GM18520 (cell line): ENCODE measurements around the gene PDE5A.

Experiments
- ATAC-seq: cut with Tn5 transposase; IDR thresholded peaks from one replicate; pipeline ENCODE4 v1.9.1; 2021; ENCODE audit not compliant: unreplicated experiment

Gene PDE5A

DNA sequence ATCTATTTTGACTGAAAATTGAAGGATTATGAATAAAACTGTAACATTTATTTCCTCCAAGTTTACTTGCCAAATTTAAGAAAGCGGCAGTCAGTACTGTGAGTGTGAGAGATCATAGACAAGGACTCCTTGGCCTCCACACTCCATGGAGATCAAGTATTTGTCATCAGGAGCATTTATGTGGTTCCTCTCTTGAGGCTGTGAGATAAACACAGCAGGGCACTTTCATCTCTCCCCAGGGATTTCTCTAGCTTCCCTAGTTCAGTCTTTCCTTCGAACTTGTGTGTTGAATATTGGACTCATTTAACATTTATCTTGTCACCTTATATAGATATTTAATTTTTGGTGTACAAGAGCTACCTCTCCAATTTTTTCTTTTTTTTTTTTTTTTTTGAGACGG lies 40.8 kb downstream of the PDE5A start:
- no peak for ATAC-seq

DNA sequence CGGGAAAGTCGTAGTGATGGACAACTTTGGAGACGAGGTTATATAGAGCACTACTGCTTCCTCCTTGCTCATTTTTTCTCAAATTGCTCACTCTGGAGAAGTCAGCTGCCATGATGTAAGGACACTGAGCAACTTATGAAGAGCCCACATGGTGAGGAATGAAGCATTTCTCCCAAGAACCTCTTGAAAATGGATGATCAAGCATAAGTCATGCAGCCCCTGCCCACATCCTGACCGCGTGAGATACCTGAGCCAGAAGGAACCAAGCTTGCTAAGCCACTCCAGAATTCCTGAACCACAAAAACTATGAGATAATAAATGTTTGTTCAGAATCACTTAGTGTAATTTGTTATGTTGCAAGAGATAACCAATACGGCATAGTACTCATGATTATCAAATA lies 42.8 kb downstream of the PDE5A start:
- no peak for ATAC-seq

- ATAC-seq, result no peak
Measured at GRCh38 chr4:119581190-119581873, 47.3 kb downstream of the PDE5A start.

GRCh38 chr4:119580293-119580692 lies 48.3 kb downstream of the PDE5A start:
- no peak for ATAC-seq

DNA sequence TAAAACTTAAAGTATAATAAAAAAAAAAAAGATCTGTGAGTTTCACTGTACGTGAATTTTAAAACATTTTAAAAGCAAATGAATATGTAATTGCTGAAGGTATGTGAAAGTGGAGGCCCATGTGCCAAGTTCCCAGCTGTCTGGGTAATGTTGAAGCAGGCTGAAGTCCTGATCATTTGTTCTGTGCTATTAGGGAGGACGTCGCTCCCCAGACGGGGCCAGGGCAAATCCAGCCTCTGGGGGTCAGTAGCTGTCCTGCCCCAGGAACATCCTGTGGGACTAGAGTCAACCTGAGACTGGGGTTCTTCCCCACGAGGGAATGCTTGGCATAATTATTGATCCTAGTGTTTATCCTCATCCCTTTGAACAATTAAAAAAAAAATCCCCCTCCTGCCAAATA lies 48.8 kb downstream of the PDE5A start:
- no peak for ATAC-seq

GRCh38 chr4:119570401-119570800 lies 58.2 kb downstream of the PDE5A start:
- no peak for ATAC-seq

- ATAC-seq, result no peak
Measured at GRCh38 chr4:119564106-119564505, 64.5 kb downstream of the PDE5A start.

- ATAC-seq, result no peak
Measured at GRCh38 chr4:119559044-119559647, 69.5 kb downstream of the PDE5A start.

- no peak for ATAC-seq
Measured at GRCh38 chr4:119550857-119551532, 77.6 kb downstream of the PDE5A start.

DNA sequence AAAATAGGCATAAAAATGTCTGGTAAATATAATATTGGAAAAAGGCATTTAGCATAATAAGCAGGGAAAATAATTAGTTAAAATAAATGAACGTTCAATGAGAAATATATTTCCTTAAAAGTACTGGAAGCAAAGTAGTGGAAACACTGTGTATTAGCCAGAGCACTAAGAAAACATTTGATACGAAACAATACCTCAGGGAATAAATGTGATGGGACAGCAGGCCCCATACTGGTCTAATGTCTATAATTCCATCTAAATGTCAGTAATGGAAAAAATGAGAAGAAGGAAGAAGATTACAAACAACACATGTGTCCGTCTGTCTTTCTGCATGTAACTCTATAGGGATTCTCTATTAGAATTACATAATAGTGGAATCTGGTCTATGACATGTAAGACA lies 79.0 kb downstream of the PDE5A start:
- ATAC-seq, result no peak

DNA sequence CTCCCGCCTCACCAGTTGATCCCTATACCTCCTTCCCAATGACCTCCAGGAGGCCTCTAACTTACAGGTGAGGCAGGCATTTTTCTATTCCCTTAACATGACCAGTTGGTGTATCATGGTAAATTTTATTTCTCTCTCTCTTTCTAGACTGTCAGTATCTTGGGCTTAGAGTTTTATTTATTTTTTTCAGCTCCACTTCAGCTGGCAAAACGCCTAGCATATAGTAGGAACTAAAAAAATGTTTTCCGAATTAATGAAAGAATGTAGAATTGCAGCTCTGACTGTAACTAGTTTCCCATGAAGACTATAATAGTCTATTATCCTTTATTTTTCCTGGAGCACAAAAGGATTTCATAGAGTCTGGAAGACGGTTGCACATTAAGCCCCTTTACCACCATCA lies 84.8 kb downstream of the PDE5A start:
- no peak for ATAC-seq

GRCh38 chr4:119543187-119543586 lies 85.4 kb downstream of the PDE5A start:
- ATAC-seq, result no peak

DNA sequence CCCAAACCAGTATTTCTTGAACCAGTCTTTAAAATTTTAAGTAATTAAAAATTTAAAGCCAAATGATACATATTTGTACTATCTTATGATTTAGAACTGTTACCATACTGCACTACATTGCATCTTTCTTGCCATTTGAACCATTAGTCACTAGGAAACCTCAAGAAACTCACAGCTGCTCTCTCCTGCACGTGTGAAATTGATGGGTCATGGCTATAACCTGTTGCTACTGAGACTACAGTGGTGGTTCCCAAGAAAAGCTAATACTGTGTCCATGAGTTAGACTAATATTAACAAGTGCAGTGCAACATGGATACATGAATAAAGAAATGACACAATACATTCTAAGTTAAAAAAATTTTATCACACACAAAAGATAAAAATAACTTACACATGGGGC lies 88.4 kb downstream of the PDE5A start:
- peak; percentile 70 for ATAC-seq

GRCh38 chr4:119537586-119537985 lies 91.0 kb downstream of the PDE5A start:
- ATAC-seq, result no peak

DNA sequence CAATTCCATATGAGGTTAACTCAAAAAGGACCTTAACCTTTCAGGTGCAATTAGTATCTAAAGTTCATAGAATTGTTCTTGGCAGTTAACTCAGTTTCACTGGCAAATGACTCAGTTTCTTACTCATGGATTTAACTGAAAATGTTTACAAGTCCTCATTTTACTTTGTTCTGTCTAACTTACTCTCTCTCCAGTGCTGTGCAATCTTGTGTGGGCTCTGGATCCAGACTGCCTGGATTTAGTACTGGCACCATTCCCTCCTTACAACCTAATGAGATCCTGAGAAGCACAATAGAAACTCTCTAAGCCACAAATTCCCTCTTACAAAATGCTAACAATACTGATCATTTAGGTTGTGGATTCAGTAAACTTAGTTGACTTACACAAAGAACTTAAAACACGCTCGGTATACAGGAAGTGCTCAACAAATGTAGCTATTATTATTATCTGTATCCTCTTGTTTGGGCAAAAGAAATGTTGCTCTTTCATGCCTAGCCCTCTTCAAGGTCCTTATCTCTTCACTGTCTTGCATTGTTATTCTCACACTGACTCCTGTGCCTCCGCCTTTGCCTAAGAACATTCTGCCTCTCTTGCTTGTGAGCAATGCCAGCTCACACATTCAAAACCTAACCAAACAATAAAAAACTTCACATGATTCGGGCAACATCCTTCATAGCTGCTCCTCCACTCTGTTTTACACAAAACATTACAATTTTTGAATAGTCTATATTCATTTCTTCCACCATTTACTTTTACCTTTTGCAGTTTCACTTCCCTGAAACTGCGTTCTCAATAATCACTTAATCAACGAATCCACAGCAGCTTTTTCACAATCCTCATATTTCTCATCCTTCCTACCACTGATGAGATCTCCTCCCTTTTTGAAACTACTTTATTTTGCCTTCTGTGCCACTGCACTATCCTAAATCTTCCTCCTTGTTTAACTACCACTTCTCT lies 91.8 kb downstream of the PDE5A start:
- no peak for ATAC-seq

- ATAC-seq, result no peak
Measured at GRCh38 chr4:119532319-119532718, 96.3 kb downstream of the PDE5A start.

GRCh38 chr4:119529788-119530187 lies 98.8 kb downstream of the PDE5A start:
- ATAC-seq, result no peak

GRCh38 chr4:119526786-119527550 lies 101.6 kb downstream of the PDE5A start:
- ATAC-seq, result no peak

GRCh38 chr4:119525771-119526712 lies 102.6 kb downstream of the PDE5A start:
- ATAC-seq, result no peak
